ENCODE data around the gene CUX1. TPM values are rescaled to one million over a fixed set of nuclear protein-coding genes. Genes with fewer than 3 reads are reported as not detected.

The CUX1 gene
- total and polyA plus RNA-seq, 2 of the 13 experiments (the other 11 are each of a cell fraction or from before 2014, with no cell fraction given): 13.7 to 14.9 TPM

GRCh38 chr7:101858437-101859385 is 41.3 kb downstream of the CUX1 start (continued):
- no peak for TF ChIP-seq ZNF234 (CRISPR knock-in tag; conservative IDR thresholded peaks at IDR 0.05)
- TF ChIP-seq SETDB1 (CRISPR knock-in tag; IDR thresholded peaks at IDR 0.05; ENCODE audit: borderline replicate concordance): no peak
- no peak for TF ChIP-seq ZNF782 (CRISPR knock-in tag; IDR thresholded peaks at IDR 0.05; ENCODE audit: borderline replicate concordance)

- ATAC-seq (no peak), FAIRE-seq (no peak), DNase-seq (ENCODE audit: low spot score) (no peak)
- 76% methylated on average over 5 of the region's 5 CpGs for whole genome bisulfite sequencing (ENCODE audit: low lambda C conversion rate)
- TF ChIP-seq E2F1 (CRISPR knock-in tag; IDR thresholded peaks at IDR 0.05) (no peak), SIX4 (CRISPR knock-in tag; IDR thresholded peaks at IDR 0.05) (no peak), ZNF512 (CRISPR knock-in tag; IDR thresholded peaks at IDR 0.05) (peak; percentile 76; the same call in 1 of the 2 replicates)
- POLR2A ChIA-PET: interaction anchor here (0.8 kb wide), 1 partner anchor 70 kb away, joined by 3 read pairs; no protein-coding TSS in a partner anchor
- H3K27ac ChIP-seq (ENCODE audit: extremely low read length, insufficient read depth, low read length): peak overlapping the region; percentile 34
- no peak overlapping the region for H3K9ac ChIP-seq (ENCODE audit: insufficient read depth, low read depth, low read length)
- H3K79me2 ChIP-seq (ENCODE audit: insufficient read depth, low read length): peaks cover 69% of the 10 kb centered on the region
- no peaks in the 10 kb centered on the region for H3K27me3 ChIP-seq (ENCODE audit: control insufficient read depth in 1 of 2, insufficient read depth in 2 of 2, low read length in 2 of 2)
- no peak overlapping the region for H2AFZ ChIP-seq (ENCODE audit: low read length)
- peak overlapping the region; percentile 10; the same call in 1 of the 2 replicates for H3K4me2 ChIP-seq (ENCODE audit: low read depth, low read length)
- no peaks in the 10 kb centered on the region for H3K9me3 ChIP-seq (ENCODE audit: low read length)
- no TSS peak for BruUV-seq (replicated peaks)
- intact Hi-C loops (cut with micrococcal nuclease; ENCODE audit: unreplicated experiment) (loop anchor here (5.0 kb wide), 1 partner anchor 42 kb away; the partner anchor contains the start of gene CUX1), in situ Hi-C loops (cut with HindIII; ENCODE audit: extremely low pct_ligation_motif_present, low pct_unique_long_range_greater_than_20kb) (no loop called here)
- no peak overlapping the region for H3K4me3 ChIP-seq (replicated peaks in 1 of 3; ENCODE audit: insufficient read depth in 1 of 3, low read depth in 2 of 3, low read length in 3 of 3)
- H4K20me1 ChIP-seq (ENCODE audit: insufficient read depth, low read length): peaks cover 29% of the 10 kb centered on the region
- peaks cover 91% of the 10 kb centered on the region for H3K4me1 ChIP-seq (ENCODE audit: insufficient read depth, low read length)
- CTCF ChIA-PET (ENCODE audit: low intra/inter-chr PET ratio, low total read pairs): no interaction called here
- H3K36me3 ChIP-seq (replicated peaks in 1 of 2; ENCODE audit: control insufficient read depth in 1 of 2, insufficient read depth in 2 of 2, low read length in 2 of 2): no peaks in the 10 kb centered on the region
Observed at GRCh38 chr7:101859411-101860106, 42.1 kb downstream of the CUX1 start.
